DND-41 (cell line): ENCODE results near the gene TH.

Experiments
- EZH2 ChIP-seq: IDR thresholded peaks from 3 replicates; pipeline ENCODE4 v1.6.1; 2012; ENCODE audit warnings: borderline replicate concordance, low read depth, mild to moderate bottlenecking, moderate library complexity, low read length, inconsistent platforms; ENCODE audit not compliant: severe bottlenecking
- TF ChIP-seq, protein P1 (sequence below): IDR thresholded peaks from 2 replicates; pipeline ENCODE4 v1.5.1; 2012; ENCODE audit warnings: borderline replicate concordance, low read length, moderate library complexity, mild to moderate bottlenecking; ENCODE audit not compliant: poor library complexity, severe bottlenecking; ENCODE audit errors: extremely low read depth

DNA sequence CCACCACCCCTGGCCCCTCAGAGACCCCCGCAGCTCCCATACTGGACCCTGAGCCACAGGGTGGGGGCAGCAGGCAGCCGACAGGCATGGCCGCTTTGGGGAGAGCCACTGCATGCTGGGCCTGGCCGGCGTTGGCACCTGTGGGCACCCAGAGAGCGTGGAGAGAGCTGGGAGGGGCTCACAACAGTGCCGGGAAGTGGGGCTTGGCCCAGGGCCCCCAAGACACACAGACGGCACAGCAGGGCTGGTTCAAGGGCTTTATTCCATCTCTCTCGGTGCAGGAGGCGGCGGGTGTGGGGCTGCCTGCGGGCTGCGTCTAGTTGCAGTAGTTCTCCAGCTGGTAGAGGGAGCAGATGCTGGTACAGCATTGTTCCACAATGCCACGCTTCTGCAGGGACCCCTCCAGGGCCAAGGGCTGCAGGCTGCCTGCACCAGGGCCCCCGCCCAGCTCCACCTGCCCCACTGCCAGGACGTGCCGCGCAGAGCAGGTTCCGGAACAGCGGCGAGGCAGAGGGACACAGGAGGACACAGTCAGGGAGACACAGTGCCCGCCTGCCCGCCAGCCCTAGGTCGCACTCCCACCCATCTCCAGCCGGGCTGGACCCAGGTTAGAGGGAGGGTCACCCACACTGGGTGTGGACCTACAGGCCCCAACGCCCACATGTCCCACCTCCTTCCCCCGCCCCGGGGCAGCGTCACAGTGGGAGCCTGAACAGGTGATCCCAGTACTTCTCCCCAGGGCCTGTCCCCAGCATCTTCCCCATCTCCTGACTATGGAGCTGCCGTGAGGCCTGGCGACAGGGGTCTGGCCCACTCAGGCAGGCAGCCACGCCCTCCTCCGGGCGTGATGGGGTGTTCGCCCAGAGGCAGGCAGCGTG lies 11.8 kb downstream of the TH start:
- TF ChIP-seq, protein P1, sequence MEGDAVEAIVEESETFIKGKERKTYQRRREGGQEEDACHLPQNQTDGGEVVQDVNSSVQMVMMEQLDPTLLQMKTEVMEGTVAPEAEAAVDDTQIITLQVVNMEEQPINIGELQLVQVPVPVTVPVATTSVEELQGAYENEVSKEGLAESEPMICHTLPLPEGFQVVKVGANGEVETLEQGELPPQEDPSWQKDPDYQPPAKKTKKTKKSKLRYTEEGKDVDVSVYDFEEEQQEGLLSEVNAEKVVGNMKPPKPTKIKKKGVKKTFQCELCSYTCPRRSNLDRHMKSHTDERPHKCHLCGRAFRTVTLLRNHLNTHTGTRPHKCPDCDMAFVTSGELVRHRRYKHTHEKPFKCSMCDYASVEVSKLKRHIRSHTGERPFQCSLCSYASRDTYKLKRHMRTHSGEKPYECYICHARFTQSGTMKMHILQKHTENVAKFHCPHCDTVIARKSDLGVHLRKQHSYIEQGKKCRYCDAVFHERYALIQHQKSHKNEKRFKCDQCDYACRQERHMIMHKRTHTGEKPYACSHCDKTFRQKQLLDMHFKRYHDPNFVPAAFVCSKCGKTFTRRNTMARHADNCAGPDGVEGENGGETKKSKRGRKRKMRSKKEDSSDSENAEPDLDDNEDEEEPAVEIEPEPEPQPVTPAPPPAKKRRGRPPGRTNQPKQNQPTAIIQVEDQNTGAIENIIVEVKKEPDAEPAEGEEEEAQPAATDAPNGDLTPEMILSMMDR = no peak
- no peak for TF ChIP-seq EZH2
